Endothelial cell of umbilical vein (primary cell): ENCODE data around the gene NEK6.

Source experiments
- CTCF ChIP-seq, 2 donors: IDR thresholded peaks; 1 replicate in 1 of 2; 2 replicates in 1 of 2; pipeline ENCODE4 v1.5.1; 2011; ENCODE audit warnings: low read length in 2 of 2, mild to moderate bottlenecking in 2 of 2, moderate library complexity in 2 of 2, control low read depth in 1 of 2, inconsistent platforms in 1 of 2, low read depth in 1 of 2; ENCODE audit not compliant: insufficient read depth in 1 of 2; ENCODE audit errors: extremely low read depth in 1 of 2
- POLR2AphosphoS5 ChIP-seq: IDR thresholded peaks from 2 replicates; pipeline ENCODE4 v1.6.1; 2012; ENCODE audit warnings: low read depth, mild to moderate bottlenecking, control low read depth, low read length, moderate library complexity; ENCODE audit not compliant: insufficient read depth

- TF ChIP-seq POLR2AphosphoS5 (no peak), CTCF (IDR thresholded peaks at IDR 0.05; ENCODE audit: extremely low read depth in 1 of 2, insufficient read depth in 1 of 2, low read depth in 1 of 2, low read length in 2 of 2) (no peak)
These were observed 36.2 kb downstream of the NEK6 start for GRCh38 chr9:124293718-124294506.
